ENCODE measurements around the gene PRRX1. TPM values are rescaled to one million over a fixed set of nuclear protein-coding genes. Genes with fewer than 3 reads are reported as not detected.

Gene PRRX1
- polyA plus RNA-seq, 1 donor: 167 TPM

GRCh38 chr1:170664828-170665612 is 1.1 kb downstream of the PRRX1 start:
- no peak for DNase-seq (ENCODE audit: low read depth)

GRCh38 chr1:170665629-170666028 is 1.7 kb downstream of the PRRX1 start:
- no peak for DNase-seq (ENCODE audit: low read depth)

- DNase-seq (ENCODE audit: low read depth): no peak
Measured at GRCh38 chr1:170666541-170667254, 2.8 kb downstream of the PRRX1 start.

- no peak for DNase-seq (ENCODE audit: low read depth)
Measured at GRCh38 chr1:170668209-170669106, 4.5 kb downstream of the PRRX1 start.

GRCh38 chr1:170669107-170669445 is 5.1 kb downstream of the PRRX1 start:
- DNase-seq (ENCODE audit: low read depth): no peak

GRCh38 chr1:170669586-170670530 is 5.9 kb downstream of the PRRX1 start:
- no peak for DNase-seq (ENCODE audit: low read depth)

GRCh38 chr1:170670802-170671628 is 7.1 kb downstream of the PRRX1 start:
- no peak for DNase-seq (ENCODE audit: low read depth)

GRCh38 chr1:170671629-170671963 is 7.7 kb downstream of the PRRX1 start:
- DNase-seq (ENCODE audit: low read depth): no peak

GRCh38 chr1:170672316-170672715 is 8.4 kb downstream of the PRRX1 start:
- DNase-seq (ENCODE audit: low read depth): no peak

- DNase-seq (ENCODE audit: low read depth): no peak
Measured at GRCh38 chr1:170674239-170674638, 10.3 kb downstream of the PRRX1 start.

- no peak for DNase-seq (ENCODE audit: low read depth)
Measured at GRCh38 chr1:170674986-170675385, 11.1 kb downstream of the PRRX1 start.

- DNase-seq (ENCODE audit: low read depth): no peak
Measured at GRCh38 chr1:170675865-170676264, 11.9 kb downstream of the PRRX1 start.

- no peak for DNase-seq (ENCODE audit: low read depth)
Measured at GRCh38 chr1:170676628-170677027, 12.7 kb downstream of the PRRX1 start.

GRCh38 chr1:170678027-170678600 is 14.2 kb downstream of the PRRX1 start:
- DNase-seq (ENCODE audit: low read depth): no peak

- DNase-seq (ENCODE audit: low read depth): no peak
Measured at GRCh38 chr1:170680428-170680827, 16.5 kb downstream of the PRRX1 start.

- no peak for DNase-seq (ENCODE audit: low read depth)
Measured at GRCh38 chr1:170682169-170682568, 18.2 kb downstream of the PRRX1 start.

- DNase-seq (ENCODE audit: low read depth): no peak
Measured at GRCh38 chr1:170682809-170683208, 18.9 kb downstream of the PRRX1 start.

- DNase-seq (ENCODE audit: low read depth): no peak
Measured at GRCh38 chr1:170685166-170685565, 21.2 kb downstream of the PRRX1 start.

GRCh38 chr1:170686291-170686690 is 22.4 kb downstream of the PRRX1 start:
- no peak for DNase-seq (ENCODE audit: low read depth)

GRCh38 chr1:170687621-170688020 is 23.7 kb downstream of the PRRX1 start:
- DNase-seq (ENCODE audit: low read depth): no peak
